RWPE2 (cell line): Measurements from ENCODE around the gene CASP8AP2.
"Not testable (repeated sequence)": the region's sequence is repeated elsewhere in the genome, so short reads cannot be mapped to it uniquely, and the experiment has no call there.

Source experiments
- ATAC-seq: fragments of 200-7000 bp; cut with Tn5 transposase; 3 replicates; pipeline ENCODE4 v1.9.1; 2021; ENCODE audit warnings: low read depth
- DNase-seq: peaks from one replicate; pipeline ENCODE4 v3.0.0-alpha.2; 2020; ENCODE audit warnings: low spot score
- H3K27ac ChIP-seq: fragments of 450-650 bp; 2 replicates; pipeline ENCODE4 v1.5.1; 2017; ENCODE audit warnings: mild to moderate bottlenecking; ENCODE audit not compliant: poor library complexity, severe bottlenecking
- H3K27me3 ChIP-seq: fragments of 250-450 bp; sonication (Bioruptor Pico); 2 replicates; pipeline ENCODE4 v1.5.1; 2021; ENCODE audit warnings: mild to moderate bottlenecking, moderate library complexity; ENCODE audit not compliant: insufficient read depth, poor library complexity, severe bottlenecking
- H3K36me3 ChIP-seq: fragments of 250-450 bp; sonication (Bioruptor Pico); 2 replicates; pipeline ENCODE4 v1.5.1; 2020; ENCODE audit warnings: low read depth, mild to moderate bottlenecking, moderate library complexity
- H3K4me1 ChIP-seq: fragments of 250-450 bp; sonication (Bioruptor Pico); 2 replicates; pipeline ENCODE4 v1.5.1; 2021; ENCODE audit warnings: mild to moderate bottlenecking, moderate library complexity; ENCODE audit not compliant: insufficient read depth, poor library complexity, severe bottlenecking
- H3K4me3 ChIP-seq: fragments of 250-450 bp; sonication (Bioruptor Pico); 2 replicates; pipeline ENCODE4 v1.5.1; 2021; ENCODE audit warnings: mild to moderate bottlenecking, moderate library complexity; ENCODE audit not compliant: severe bottlenecking
- H3K9me3 ChIP-seq: fragments of 250-450 bp; sonication (Bioruptor Pico); 2 replicates; pipeline ENCODE4 v1.5.1; 2021; ENCODE audit warnings: mild to moderate bottlenecking, moderate library complexity; ENCODE audit not compliant: severe bottlenecking
- CTCF ChIP-seq: fragments of 450-650 bp; IDR thresholded peaks from one replicate; pipeline ENCODE4 v1.5.1; 2017; ENCODE audit warnings: mild to moderate bottlenecking, moderate library complexity; ENCODE audit not compliant: poor library complexity, severe bottlenecking

Gene CASP8AP2

GRCh38 chr6:89818977-89819335 lies 10.7 kb upstream of the CASP8AP2 start:
- DNase-seq: no peak
- no peak for TF ChIP-seq CTCF
- H3K27ac ChIP-seq: peak overlapping the region; percentile 69

GRCh38 chr6:89819336-89820130 lies 10.1 kb upstream of the CASP8AP2 start, which contains the start of gene MDN1:
MDN1 (minus strand) TSS chr6:89819794; CDS start chr6:89819607, 187 bp downstream.
- no peak for TF ChIP-seq CTCF
- 0 out of 2 replicates have a peak, but pooled peaks cover 8% of the 10 kb centered on the region for H3K36me3 ChIP-seq
- ATAC-seq (peak; percentile 96), DNase-seq (peak; percentile 90)
- H3K4me3 ChIP-seq: peak within 1 kb of the TSS; percentile 61
- no peaks in the 10 kb centered on the region for H3K9me3 ChIP-seq
- H3K4me1 ChIP-seq: no peaks in the 10 kb centered on the region
- H3K27ac ChIP-seq: peak within 1 kb of the TSS; percentile 69
- H3K27me3 ChIP-seq: no peaks in the 10 kb centered on the region

More at GRCh38 chr6:89818977-89819335, 10.7 kb upstream of the CASP8AP2 start:
- H3K4me1 ChIP-seq: no peaks in the 10 kb centered on the region
- no peaks in the 10 kb centered on the region for H3K9me3 ChIP-seq
- H3K4me3 ChIP-seq: peak overlapping the region; percentile 61
- no peaks in the 10 kb centered on the region for H3K27me3 ChIP-seq
- 0 out of 2 replicates have a peak, but pooled peaks cover 8% of the 10 kb centered on the region for H3K36me3 ChIP-seq
- peak; percentile 54 for ATAC-seq

- TF ChIP-seq CTCF: no peak
- Histone ChIP-seq H3K27me3 (no peaks in the 10 kb centered on the region), H3K27ac (no peak overlapping the region), H3K4me3 (no peak overlapping the region), H3K36me3 (peaks cover 5% of the 10 kb centered on the region), H3K9me3 (no peaks in the 10 kb centered on the region), H3K4me1 (peaks cover 5% of the 10 kb centered on the region)
- no peak for ATAC-seq
- no peak for DNase-seq
These were observed 3.6 kb upstream of the CASP8AP2 start for GRCh38 chr6:89826029-89826528.

- not testable (repeated sequence) for H3K9me3 ChIP-seq, H3K4me1 ChIP-seq, DNase-seq, ATAC-seq, H3K27me3 ChIP-seq
- H3K4me3 ChIP-seq: peak overlapping the region; percentile 97
- H3K36me3 ChIP-seq: peaks cover 30% of the 10 kb centered on the region
- peak overlapping the region; percentile 53 for H3K27ac ChIP-seq
These were observed 1.1 kb upstream of the CASP8AP2 start for GRCh38 chr6:89828475-89828987.

GRCh38 chr6:89828988-89829471 lies 650 bp upstream of the CASP8AP2 start:
- ATAC-seq: peak; percentile 53

More at GRCh38 chr6:89828988-89829471, 650 bp upstream of the CASP8AP2 start:
- TF ChIP-seq CTCF: no peak
- H3K27me3 ChIP-seq: no peaks in the 10 kb centered on the region
- peak overlapping the region; percentile 97 for H3K4me3 ChIP-seq
- H3K9me3 ChIP-seq: no peaks in the 10 kb centered on the region
- H3K36me3 ChIP-seq: peaks cover 34% of the 10 kb centered on the region
- no peak for DNase-seq
- peak overlapping the region; percentile 53 for H3K27ac ChIP-seq
- H3K4me1 ChIP-seq: peaks cover 5% of the 10 kb centered on the region
